ACC112 (cell line): Measurements from ENCODE around the gene NPDC1.

Experiments
- H2AFZ ChIP-seq: fragments of 200-600 bp; sonication (generic); one replicate; pipeline ENCODE4 v1.6.0; 2017; ENCODE audit warnings: antibody characterized with exemption, low read length; ENCODE audit not compliant: unreplicated experiment
- H3K27ac ChIP-seq: fragments of 200-600 bp; sonication (generic); 2 replicates; pipeline ENCODE4 v1.5.1; 2014; ENCODE audit warnings: low read depth, mild to moderate bottlenecking, antibody characterized with exemption, low read length, moderate library complexity
- H3K27me3 ChIP-seq: fragments of 200-600 bp; sonication (generic); 2 replicates; pipeline ENCODE4 v1.6.1; 2014; ENCODE audit warnings: mild to moderate bottlenecking, antibody characterized with exemption, low read length, moderate library complexity, mixed read lengths; ENCODE audit not compliant: insufficient read depth
- H3K36me3 ChIP-seq: fragments of 200-600 bp; sonication (generic); 2 replicates; pipeline ENCODE4 v1.6.1; 2016; ENCODE audit warnings: mild to moderate bottlenecking, antibody characterized with exemption, low read length, moderate library complexity, mixed read lengths; ENCODE audit not compliant: insufficient read depth
- H3K4me1 ChIP-seq: fragments of 200-600 bp; sonication (generic); one replicate; pipeline ENCODE4 v1.6.1; 2016; ENCODE audit warnings: low read length, mixed read lengths; ENCODE audit not compliant: insufficient read depth, unreplicated experiment, control insufficient read depth
- H3K4me3 ChIP-seq: fragments of 200-600 bp; sonication (generic); 2 replicates; pipeline ENCODE4 v1.5.1; 2014; ENCODE audit warnings: mild to moderate bottlenecking, low read depth, low read length
- H3K79me2 ChIP-seq: fragments of 200-600 bp; sonication (generic); one replicate; pipeline ENCODE4 v1.6.0; 2016; ENCODE audit warnings: low read length; ENCODE audit not compliant: control insufficient read depth, unreplicated experiment, insufficient read depth

The NPDC1 gene

GRCh38 chr9:137020771-137021567 lies 25.0 kb downstream of the NPDC1 start:
- Histone ChIP-seq H3K36me3 (peaks cover 21% of the 10 kb centered on the region; the same call in 1 of the 2 replicates), H3K4me3 (no peak overlapping the region), H3K4me1 (no peaks in the 10 kb centered on the region), H3K79me2 (no peaks in the 10 kb centered on the region), H3K27me3 (no peaks in the 10 kb centered on the region), H2AFZ (no peak overlapping the region), H3K27ac (no peak overlapping the region)

- H3K4me1 ChIP-seq: no peaks in the 10 kb centered on the region
- H3K79me2 ChIP-seq: no peaks in the 10 kb centered on the region
Measured at GRCh38 chr9:137019891-137020683, 25.9 kb downstream of the NPDC1 start.

GRCh38 chr9:137018761-137019559 lies 27.0 kb downstream of the NPDC1 start:
- Histone ChIP-seq H3K79me2 (no peaks in the 10 kb centered on the region), H3K36me3 (peaks cover 38% of the 10 kb centered on the region; the same call in 1 of the 2 replicates), H3K27me3 (no peaks in the 10 kb centered on the region), H3K4me3 (no peak overlapping the region), H3K27ac (no peak overlapping the region), H2AFZ (no peak overlapping the region), H3K4me1 (no peaks in the 10 kb centered on the region)

More at GRCh38 chr9:137019891-137020683, 25.9 kb downstream of the NPDC1 start:
- no peak overlapping the region for H3K4me3 ChIP-seq
- H3K27me3 ChIP-seq: no peaks in the 10 kb centered on the region
- H2AFZ ChIP-seq: no peak overlapping the region
- H3K36me3 ChIP-seq: peaks cover 28% of the 10 kb centered on the region; the same call in 1 of the 2 replicates
- H3K27ac ChIP-seq: no peak overlapping the region

GRCh38 chr9:137017791-137018497 lies 28.0 kb downstream of the NPDC1 start:
- no peaks in the 10 kb centered on the region for H3K27me3 ChIP-seq
- H3K4me3 ChIP-seq: no peak overlapping the region
- H3K27ac ChIP-seq: no peak overlapping the region
- H3K36me3 ChIP-seq: peaks cover 43% of the 10 kb centered on the region; the same call in 1 of the 2 replicates
- no peaks in the 10 kb centered on the region for H3K79me2 ChIP-seq
- H2AFZ ChIP-seq: no peak overlapping the region
- no peaks in the 10 kb centered on the region for H3K4me1 ChIP-seq

- Histone ChIP-seq H3K4me1 (no peaks in the 10 kb centered on the region), H3K4me3 (no peak overlapping the region), H2AFZ (no peak overlapping the region), H3K36me3 (peaks cover 43% of the 10 kb centered on the region; the same call in 1 of the 2 replicates), H3K27ac (no peak overlapping the region), H3K79me2 (no peaks in the 10 kb centered on the region), H3K27me3 (no peaks in the 10 kb centered on the region)
Measured at GRCh38 chr9:137017071-137017470, 28.9 kb downstream of the NPDC1 start.

- Histone ChIP-seq H2AFZ (no peak overlapping the region), H3K79me2 (no peaks in the 10 kb centered on the region), H3K4me1 (no peaks in the 10 kb centered on the region), H3K27me3 (no peaks in the 10 kb centered on the region), H3K27ac (no peak overlapping the region), H3K4me3 (no peak overlapping the region), H3K36me3 (peaks cover 43% of the 10 kb centered on the region; the same call in 1 of the 2 replicates)
Measured at GRCh38 chr9:137016436-137016835, 29.5 kb downstream of the NPDC1 start.

- H3K79me2 ChIP-seq: no peaks in the 10 kb centered on the region
- H3K4me1 ChIP-seq: no peaks in the 10 kb centered on the region
- H3K27ac ChIP-seq: no peak overlapping the region
Measured at GRCh38 chr9:137015976-137016375, 30.0 kb downstream of the NPDC1 start.

GRCh38 chr9:137015540-137015930 lies 30.4 kb downstream of the NPDC1 start:
- H3K4me3 ChIP-seq: no peak overlapping the region
- no peaks in the 10 kb centered on the region for H3K4me1 ChIP-seq
- peaks cover 43% of the 10 kb centered on the region; the same call in 1 of the 2 replicates for H3K36me3 ChIP-seq

More at GRCh38 chr9:137015976-137016375, 30.0 kb downstream of the NPDC1 start:
- H3K36me3 ChIP-seq: peaks cover 43% of the 10 kb centered on the region; the same call in 1 of the 2 replicates
- H3K4me3 ChIP-seq: no peak overlapping the region
- no peak overlapping the region for H2AFZ ChIP-seq
- H3K27me3 ChIP-seq: no peaks in the 10 kb centered on the region

GRCh38 chr9:137014776-137015539 lies 31.0 kb downstream of the NPDC1 start:
- no peaks in the 10 kb centered on the region for H3K27me3 ChIP-seq
- H2AFZ ChIP-seq: no peak overlapping the region
- no peak overlapping the region for H3K4me3 ChIP-seq
- H3K79me2 ChIP-seq: no peaks in the 10 kb centered on the region
- peaks cover 43% of the 10 kb centered on the region; the same call in 1 of the 2 replicates for H3K36me3 ChIP-seq
- no peak overlapping the region for H3K27ac ChIP-seq
- H3K4me1 ChIP-seq: no peaks in the 10 kb centered on the region

More at GRCh38 chr9:137015540-137015930, 30.4 kb downstream of the NPDC1 start:
- Histone ChIP-seq H2AFZ (no peak overlapping the region), H3K27ac (no peak overlapping the region), H3K79me2 (no peaks in the 10 kb centered on the region), H3K27me3 (no peaks in the 10 kb centered on the region)
